GM20431 (cell line): ENCODE measurements around the gene NFATC2.

Experiments used
- in situ Hi-C: fragments of 300-500 bp; cut with MseI, MboI; formaldehyde crosslinking; loops from one replicate; pipeline ENCODE4 v1.15.0; 2020; ENCODE audit warnings: low sequenced_read_pairs; ENCODE audit not compliant: unreplicated experiment

Gene NFATC2

GRCh38 chr20:51460569-51461265, 81.8 kb downstream of the NFATC2 start:
- in situ Hi-C loops: no loop called here

DNA sequence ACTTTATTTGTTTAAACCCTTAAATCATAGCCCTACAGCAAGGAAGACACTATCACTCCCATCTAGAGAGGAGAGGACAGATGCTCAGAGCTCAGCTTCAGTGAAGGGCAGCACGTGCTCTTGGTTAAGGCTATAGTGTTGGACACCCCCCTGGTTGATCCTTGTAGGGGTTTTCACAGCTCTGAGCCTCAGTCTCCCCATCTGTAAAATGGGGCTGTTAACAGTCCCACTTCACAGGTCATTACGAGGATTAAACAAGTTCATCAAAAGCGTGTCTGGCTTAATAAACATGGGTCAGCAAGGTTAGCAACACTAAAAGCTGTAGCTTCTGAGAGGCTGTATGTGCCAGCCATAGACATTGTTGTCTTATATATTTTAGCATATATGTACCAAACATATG, 82.4 kb downstream of the NFATC2 start:
- in situ Hi-C loops: no loop called here

DNA sequence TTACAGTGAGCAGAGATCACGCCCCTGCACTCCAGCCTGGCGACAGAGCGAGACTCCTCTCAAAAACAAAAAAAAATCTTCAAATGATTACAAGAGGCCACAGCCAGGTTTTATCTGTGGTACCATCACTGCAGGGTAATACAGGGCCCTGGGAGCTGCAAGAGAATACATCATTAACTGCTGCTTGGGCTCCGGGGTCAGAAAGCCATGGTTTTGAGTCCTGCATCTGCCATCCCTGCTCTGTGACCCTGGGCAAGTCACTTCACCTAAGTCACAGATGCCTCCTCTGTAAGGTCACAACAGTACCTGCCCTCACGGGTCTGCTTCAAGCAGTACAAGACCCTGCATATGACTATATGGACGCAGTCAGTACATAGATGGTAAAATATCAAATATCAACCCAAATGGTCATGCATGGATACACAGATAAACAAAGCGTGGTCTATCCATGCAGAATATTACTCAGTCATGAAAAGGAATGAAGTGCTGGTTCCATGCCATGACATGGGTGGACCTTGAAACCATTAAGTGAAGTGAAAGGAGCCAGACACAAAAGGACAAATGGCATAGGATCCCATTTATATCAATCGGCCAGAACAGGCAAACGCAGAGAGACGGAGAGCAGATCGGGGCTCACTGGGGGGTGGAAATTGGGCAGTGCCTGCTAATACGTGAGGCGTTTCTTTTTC, 83.6 kb downstream of the NFATC2 start:
- in situ Hi-C loops: no loop called here

DNA sequence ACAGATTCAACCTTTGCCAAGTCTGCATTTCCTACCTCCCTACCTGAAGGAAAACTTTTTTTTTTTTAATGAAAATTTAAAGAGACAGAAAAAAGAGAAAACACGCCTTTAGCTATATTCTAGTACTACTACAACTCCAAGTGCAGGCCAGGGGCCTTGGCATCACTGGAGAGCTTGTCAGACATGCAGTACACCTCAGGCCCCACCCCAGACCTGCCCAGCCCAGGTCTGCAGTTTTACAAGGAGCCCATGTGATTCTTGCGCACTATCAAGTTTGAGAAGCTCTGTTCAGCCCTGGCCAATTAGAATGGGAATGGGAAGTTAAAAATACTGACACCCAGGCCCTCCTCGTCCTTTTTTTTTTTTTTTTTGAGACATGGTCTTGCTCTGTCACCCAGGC, 85.0 kb downstream of the NFATC2 start:
- in situ Hi-C loops: no loop called here

DNA sequence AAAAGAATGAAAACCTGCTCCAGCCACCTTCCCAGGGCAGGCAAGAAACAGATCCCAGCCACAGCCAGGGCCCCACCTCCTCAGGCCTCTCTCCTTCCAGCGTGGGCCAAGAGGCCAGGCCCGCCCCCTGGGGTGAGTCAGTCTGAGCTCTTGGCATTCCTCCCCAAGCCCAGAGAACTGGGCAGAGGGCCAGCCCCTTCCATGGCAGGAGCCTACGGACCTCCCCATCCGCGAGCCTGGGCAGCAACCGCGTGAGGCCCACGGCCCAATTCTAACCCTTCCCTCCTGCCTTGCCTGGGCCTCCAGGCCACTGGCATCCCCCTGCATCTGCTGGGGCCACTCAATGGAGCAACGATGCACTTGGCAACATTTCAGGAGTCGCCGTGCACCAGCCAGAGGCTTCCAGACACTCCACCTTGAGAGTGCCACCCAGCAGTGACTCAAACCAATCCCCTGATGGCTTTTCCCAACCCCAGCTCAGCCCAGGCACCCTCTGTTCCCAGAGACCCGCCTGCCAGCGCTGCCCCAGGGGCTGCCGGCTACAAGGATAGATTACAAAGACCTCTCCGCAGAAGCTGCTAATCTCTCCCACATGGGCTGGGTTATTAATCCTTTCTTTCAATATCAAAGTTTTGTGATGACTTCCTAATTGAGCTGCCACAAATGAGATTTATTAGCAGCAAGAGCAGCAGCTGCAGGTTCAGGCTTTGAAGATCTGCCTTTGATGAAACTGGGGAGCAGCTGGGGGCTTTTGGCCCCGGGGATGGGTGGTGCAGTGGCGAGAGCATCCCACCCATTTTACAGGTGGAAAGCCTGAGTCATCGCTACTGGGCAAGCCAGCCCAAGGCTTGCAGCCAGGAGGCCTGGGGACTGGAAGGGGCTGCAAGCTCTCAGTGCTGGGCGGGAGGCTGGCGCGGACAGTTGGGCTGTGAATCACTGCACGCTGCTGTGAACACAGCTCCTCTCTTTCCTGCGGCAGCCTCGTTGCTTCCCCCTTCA, 85.7 kb downstream of the NFATC2 start:
- in situ Hi-C loops: no loop called here

GRCh38 chr20:51454250-51454865, 88.2 kb downstream of the NFATC2 start:
- in situ Hi-C loops: no loop called here

GRCh38 chr20:51452734-51453365, 89.7 kb downstream of the NFATC2 start:
- in situ Hi-C loops: no loop called here

- in situ Hi-C loops: no loop called here
These were observed 90.4 kb downstream of the NFATC2 start for GRCh38 chr20:51452091-51452613.

GRCh38 chr20:51451484-51451883, 91.0 kb downstream of the NFATC2 start:
- in situ Hi-C loops: no loop called here

DNA sequence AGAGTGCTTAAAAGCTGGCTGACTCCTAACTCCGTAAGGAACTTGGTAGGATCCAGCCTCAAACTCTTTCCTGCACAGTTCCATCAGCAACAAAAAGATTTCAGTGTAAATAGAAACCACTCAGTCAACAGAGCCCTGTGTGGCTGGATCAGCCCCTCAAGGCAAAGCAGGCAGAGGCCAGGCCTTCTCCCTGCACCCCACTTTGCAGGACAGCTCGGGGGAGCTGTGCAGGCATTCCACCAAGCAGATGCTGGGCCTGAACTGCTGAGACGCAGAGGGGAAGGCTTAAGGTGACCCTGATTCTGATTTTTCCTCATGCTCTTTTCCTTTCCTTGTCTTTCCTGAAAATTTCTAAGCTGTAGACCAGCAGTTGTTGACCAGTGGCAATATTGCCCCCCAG, 91.5 kb downstream of the NFATC2 start:
- in situ Hi-C loops: no loop called here

- in situ Hi-C loops: no loop called here
These were observed 92.3 kb downstream of the NFATC2 start for GRCh38 chr20:51450221-51450712.

DNA sequence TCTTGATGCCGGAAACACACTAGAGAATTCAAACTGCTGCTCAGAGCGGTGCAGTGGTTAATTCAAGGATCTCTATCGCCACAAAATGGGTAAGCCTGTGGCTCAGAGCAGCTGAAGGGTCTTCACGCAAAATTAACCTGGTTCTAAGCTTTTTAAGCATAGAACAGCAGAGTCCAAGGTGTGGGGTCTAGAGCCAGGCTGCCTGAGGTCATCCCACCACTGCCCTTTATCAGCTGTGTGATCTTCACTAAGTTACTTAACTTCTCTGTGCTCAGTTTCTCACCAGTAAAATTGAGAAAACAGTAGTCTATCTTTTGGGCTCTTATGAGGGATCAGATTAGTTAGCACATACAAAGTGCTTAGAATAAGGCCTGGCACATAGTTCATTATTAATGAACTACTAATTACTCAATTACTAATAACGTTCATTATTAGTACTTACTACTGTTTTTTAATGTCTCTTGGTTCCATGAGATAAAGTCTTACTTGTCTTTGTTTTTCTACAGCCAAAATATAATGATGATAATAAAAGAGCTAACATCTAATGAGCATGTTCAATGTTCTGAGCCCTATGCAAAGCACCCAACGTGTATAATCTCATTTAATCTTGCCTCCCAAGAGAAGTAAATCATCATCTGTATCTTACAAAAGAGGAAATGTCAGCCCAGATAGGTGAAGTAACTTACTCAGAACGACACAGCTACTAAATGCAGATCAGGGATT, 92.9 kb downstream of the NFATC2 start:
- in situ Hi-C loops: no loop called here

DNA sequence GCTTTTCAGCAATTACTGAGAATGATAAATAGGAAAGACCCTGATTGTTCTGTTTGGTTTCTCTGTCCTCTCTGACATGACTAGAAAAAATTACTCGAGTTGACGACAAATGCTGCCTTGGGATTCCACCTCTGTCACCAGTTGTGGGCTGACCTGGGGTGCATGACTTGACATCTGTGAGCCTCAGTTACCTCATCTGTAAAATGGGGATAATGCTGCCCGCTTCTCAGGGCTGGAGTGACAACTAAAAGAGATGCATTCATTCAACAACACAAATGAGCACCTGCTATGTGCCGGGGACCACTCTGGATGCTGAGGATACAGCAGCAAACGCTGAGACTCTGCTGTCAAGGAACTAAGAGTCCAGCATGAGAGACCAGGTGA, 94.8 kb downstream of the NFATC2 start:
- in situ Hi-C loops: no loop called here

GRCh38 chr20:51447097-51447764, 95.3 kb downstream of the NFATC2 start:
- in situ Hi-C loops: no loop called here

DNA sequence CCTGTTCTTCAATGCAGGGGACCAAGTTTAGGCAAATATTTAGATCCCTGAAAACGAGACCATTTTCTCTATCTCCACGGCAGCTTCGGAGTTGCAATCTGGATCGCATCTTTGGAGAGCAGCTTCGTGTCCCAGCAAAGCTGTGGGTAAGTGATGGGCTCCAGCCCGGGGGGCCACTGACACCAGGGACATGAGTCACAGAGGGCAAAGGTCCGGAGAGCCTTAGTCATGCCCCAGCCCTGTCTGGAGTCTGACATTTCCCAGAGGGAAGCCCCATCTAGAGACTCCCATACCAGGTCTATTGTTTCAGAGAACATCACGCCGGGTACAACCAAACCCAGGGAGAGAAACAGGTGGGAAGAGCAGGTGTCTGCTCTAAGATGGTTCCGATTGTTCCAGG, 95.9 kb downstream of the NFATC2 start:
- in situ Hi-C loops: no loop called here

GRCh38 chr20:51446230-51446629, 96.3 kb downstream of the NFATC2 start:
- in situ Hi-C loops: no loop called here

DNA sequence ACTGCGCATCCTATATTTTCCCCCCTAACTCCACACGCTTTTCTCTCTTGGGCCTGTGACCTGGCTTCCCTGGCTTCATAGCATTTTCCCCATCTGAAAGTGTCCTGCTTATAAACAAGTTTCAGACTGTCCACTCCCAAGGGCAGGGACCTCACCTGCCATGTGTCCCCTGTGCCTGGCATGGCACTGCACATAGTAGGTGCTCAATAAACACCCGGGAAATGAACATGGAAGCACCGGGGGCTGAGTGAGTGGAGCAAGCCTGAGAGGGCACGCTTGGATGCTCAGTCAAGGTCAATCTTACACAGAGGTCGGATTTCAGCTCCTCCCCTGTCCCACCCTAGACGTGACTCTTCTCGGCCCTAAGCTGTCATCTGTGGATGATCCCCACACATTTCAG, 96.9 kb downstream of the NFATC2 start:
- in situ Hi-C loops: no loop called here

DNA sequence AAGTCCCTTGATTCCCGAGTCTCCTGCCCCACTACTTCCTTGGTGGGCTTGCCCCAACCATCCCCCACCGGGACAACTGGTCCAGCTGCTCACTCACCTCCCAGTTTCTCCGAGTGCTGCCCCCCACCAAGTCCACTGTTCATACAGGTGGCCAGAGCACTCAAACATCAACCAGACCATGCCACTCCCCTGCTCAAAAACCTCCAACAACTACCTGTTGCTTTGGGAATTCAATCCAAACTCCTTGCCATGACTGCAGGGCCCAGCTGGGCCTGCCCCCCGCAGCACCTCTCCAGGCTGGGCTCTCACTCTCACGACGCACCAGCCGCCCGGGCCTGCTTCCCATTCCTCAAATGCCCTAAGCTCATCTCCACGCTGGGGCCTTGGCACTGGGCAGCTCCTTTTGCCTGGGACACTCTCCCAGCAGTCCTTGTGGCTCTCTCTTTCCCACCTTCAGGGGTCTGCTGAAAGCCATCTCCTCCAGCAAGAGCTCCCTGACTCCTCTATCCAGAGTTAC, 97.5 kb downstream of the NFATC2 start:
- in situ Hi-C loops: no loop called here
